ENCODE measurements around the gene ZNF43.
A peak's percentile ranks its signal among the peaks of the same experiment; 100 is the strongest.
"Not testable (repeated sequence)": the region's sequence is repeated elsewhere in the genome, so short reads cannot be mapped to it uniquely, and the experiment has no call there.

Gene ZNF43

GRCh38 chr19:21789466-21790085 is 46.4 kb downstream of the ZNF43 start:
- no peak for DNase-seq

- no peak for DNase-seq
These were observed 49.0 kb downstream of the ZNF43 start for GRCh38 chr19:21786936-21787335.

- not testable (repeated sequence) for DNase-seq
These were observed 60.2 kb downstream of the ZNF43 start for GRCh38 chr19:21775792-21776191.

GRCh38 chr19:21767065-21767800 is 68.7 kb downstream of the ZNF43 start, which contains the start of gene ZNF100:
Gene ZNF100, minus strand, starts transcription at chr19:21767579. Its CDS starts 150 bp downstream, at chr19:21767429.
- peak; percentile 78 for DNase-seq

- DNase-seq = not testable (repeated sequence)
These were observed 69.3 kb downstream of the ZNF43 start for GRCh38 chr19:21766705-21767064.

- DNase-seq = no peak
These were observed 70.8 kb downstream of the ZNF43 start for GRCh38 chr19:21765151-21765550.

- not testable (repeated sequence) for DNase-seq
These were observed 74.4 kb downstream of the ZNF43 start for GRCh38 chr19:21761547-21761946.

- no peak for DNase-seq
These were observed 77.7 kb downstream of the ZNF43 start for GRCh38 chr19:21758296-21758695.

- not testable (repeated sequence) for DNase-seq
These were observed 80.4 kb downstream of the ZNF43 start for GRCh38 chr19:21755555-21755954.
